Measurements from ENCODE around the gene KDM4E. TPM values are rescaled to one million over a fixed set of nuclear protein-coding genes. Genes with fewer than 3 reads are reported as not detected.

The KDM4E gene
- total and polyA plus RNA-seq, 9 of the 15 experiments (the other 6 are each of a cell fraction or from before 2014, with no cell fraction given) = 0.04 TPM; not detected in 8

DNA sequence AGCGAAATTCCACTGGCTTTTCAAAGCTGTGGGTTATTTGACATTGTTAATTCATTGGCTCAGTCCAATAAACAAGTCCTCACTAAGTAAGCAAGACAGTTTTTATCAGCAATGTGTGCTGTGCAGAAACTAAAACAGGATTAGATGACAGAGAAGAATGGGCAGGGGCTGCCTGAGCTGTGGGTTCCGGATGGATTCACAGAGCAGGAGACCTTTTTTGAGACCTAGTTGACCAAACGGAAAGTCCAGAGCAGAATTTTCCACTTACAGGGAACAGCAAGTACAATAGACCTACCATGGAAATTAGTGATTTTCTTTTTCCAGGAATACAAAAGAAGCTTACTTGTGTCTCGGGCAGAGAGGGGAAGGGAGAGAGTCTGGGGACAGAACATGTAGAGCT, 19.0 kb downstream of the KDM4E start (continued):
- TF ChIP-seq, protein P1, sequence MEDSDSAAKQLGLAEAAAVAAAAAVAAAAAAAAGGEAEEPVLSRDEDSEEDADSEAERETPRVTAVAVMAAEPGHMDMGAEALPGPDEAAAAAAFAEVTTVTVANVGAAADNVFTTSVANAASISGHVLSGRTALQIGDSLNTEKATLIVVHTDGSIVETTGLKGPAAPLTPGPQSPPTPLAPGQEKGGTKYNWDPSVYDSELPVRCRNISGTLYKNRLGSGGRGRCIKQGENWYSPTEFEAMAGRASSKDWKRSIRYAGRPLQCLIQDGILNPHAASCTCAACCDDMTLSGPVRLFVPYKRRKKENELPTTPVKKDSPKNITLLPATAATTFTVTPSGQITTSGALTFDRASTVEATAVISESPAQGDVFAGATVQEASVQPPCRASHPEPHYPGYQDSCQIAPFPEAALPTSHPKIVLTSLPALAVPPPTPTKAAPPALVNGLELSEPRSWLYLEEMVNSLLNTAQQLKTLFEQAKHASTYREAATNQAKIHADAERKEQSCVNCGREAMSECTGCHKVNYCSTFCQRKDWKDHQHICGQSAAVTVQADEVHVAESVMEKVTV (CRISPR knock-in tag; IDR thresholded peaks at IDR 0.05) = no peak
- TF ChIP-seq CAMTA2 (CRISPR knock-in tag; conservative IDR thresholded peaks at IDR 0.05) (no peak), EWSR1 (IDR thresholded peaks at IDR 0.05; ENCODE audit: borderline replicate concordance, low read depth, partially characterized antibody) (no peak), FIP1L1 (IDR thresholded peaks at IDR 0.05; ENCODE audit: low read depth, low read length, poor library complexity, severe bottlenecking) (no peak), SOX6 (IDR thresholded peaks at IDR 0.05) (no peak)

DNA sequence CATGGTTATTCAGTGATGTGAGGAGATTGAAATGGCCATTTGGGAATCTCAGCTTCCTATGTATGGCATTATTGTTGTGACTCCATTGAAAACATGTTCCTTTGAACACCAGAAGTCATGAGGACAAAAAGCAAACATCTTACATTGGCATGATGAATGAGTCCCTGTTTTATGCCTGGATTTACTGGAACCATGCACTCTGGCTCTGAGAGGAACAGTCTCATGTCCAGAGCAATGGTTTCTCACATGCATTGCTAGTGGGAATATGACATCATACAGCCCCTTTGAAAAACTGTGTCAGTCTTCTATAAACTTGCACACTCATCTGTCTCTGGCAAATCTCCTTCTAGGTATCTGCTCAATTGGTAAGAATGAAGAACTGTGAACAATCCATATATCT, 20.8 kb downstream of the KDM4E start:
- Histone ChIP-seq H4K20me1 (replicated peaks; ENCODE audit: control insufficient read depth, insufficient read depth, low read length) (no peaks in the 10 kb centered on the region), H3K27ac (ENCODE audit: extremely low read depth, low read depth, low read length) (no peak overlapping the region), H3K9ac (ENCODE audit: insufficient read depth in 1 of 2, low read depth in 2 of 2, low read length in 2 of 2) (no peak overlapping the region), H3K36me3 (ENCODE audit: control insufficient read depth, insufficient read depth, low read length) (no peaks in the 10 kb centered on the region), H3K79me2 (ENCODE audit: control insufficient read depth, insufficient read depth, low read length) (no peaks in the 10 kb centered on the region), H3K9me3 (replicated peaks; ENCODE audit: control insufficient read depth, insufficient read depth, low read depth, low read length) (no peaks in the 10 kb centered on the region), H3K4me1 (replicated peaks in 1 of 2; ENCODE audit: control insufficient read depth in 2 of 2, insufficient read depth in 2 of 2, low read length in 2 of 2) (peaks cover 4 to 6% of the 10 kb centered on the region in 2 experiments; a peak in 2 of 5 replicates), H3K9me1 (ENCODE audit: control insufficient read depth, insufficient read depth, low read length) (no peaks in the 10 kb centered on the region), H3K4me2 (ENCODE audit: insufficient read depth, low read length) (no peak overlapping the region), H2AFZ (ENCODE audit: low read depth, low read length) (no peak overlapping the region), H3K4me3 (no peak overlapping the region), H3K27me3 (ENCODE audit: control insufficient read depth in 2 of 2, insufficient read depth in 2 of 2, low read length in 2 of 2) (peaks cover 3 to 33% of the 10 kb centered on the region in 2 experiments; a peak in 4 of 5 replicates)
- in situ Hi-C loops (cut with MboI) = no loop called here
- intact Hi-C loops (cut with micrococcal nuclease) = no loop called here
- ATAC-seq (no peak), FAIRE-seq (no peak), DNase-seq (ENCODE audit: extremely low read depth in 1 of 4, low spot score in 3 of 4) (no peak)
- CTCF ChIA-PET (ENCODE audit: low intra/inter-chr PET ratio) = no interaction called here
- no TSS peak for BruUV-seq (replicated peaks)
- TF ChIP-seq PTTG1 (tag; IDR thresholded peaks at IDR 0.05; ENCODE audit: low read depth) = no peak
- no peak for TF ChIP-seq ZBTB1 (CRISPR knock-in tag; IDR thresholded peaks at IDR 0.05; ENCODE audit: borderline replicate concordance, low read depth)
- TF ChIP-seq NCOA4 (IDR thresholded peaks at IDR 0.05; ENCODE audit: partially characterized antibody) = no peak
- no peak for TF ChIP-seq TAL1 (IDR thresholded peaks at IDR 0.05)
- TF ChIP-seq ZNF561 (CRISPR knock-in tag; conservative IDR thresholded peaks at IDR 0.05) = no peak
- no peak for TF ChIP-seq STAT5A (IDR thresholded peaks at IDR 0.05; ENCODE audit: borderline replicate concordance, low read length)
- no peak for TF ChIP-seq TBL1XR1 (IDR thresholded peaks at IDR 0.05; ENCODE audit: low read length in 2 of 2)
- no peak for TF ChIP-seq CREB1 (IDR thresholded peaks at IDR 0.05)
- no peak for TF ChIP-seq CREB1 (CRISPR knock-in tag; IDR thresholded peaks at IDR 0.05)
- TF ChIP-seq U2AF2 (optimal IDR thresholded peaks at IDR 0.05; ENCODE audit: low read depth, low read length) = no peak
- TF ChIP-seq PRMT5 (CRISPR knock-in tag; IDR thresholded peaks at IDR 0.05) = no peak
- TF ChIP-seq, protein P2, sequence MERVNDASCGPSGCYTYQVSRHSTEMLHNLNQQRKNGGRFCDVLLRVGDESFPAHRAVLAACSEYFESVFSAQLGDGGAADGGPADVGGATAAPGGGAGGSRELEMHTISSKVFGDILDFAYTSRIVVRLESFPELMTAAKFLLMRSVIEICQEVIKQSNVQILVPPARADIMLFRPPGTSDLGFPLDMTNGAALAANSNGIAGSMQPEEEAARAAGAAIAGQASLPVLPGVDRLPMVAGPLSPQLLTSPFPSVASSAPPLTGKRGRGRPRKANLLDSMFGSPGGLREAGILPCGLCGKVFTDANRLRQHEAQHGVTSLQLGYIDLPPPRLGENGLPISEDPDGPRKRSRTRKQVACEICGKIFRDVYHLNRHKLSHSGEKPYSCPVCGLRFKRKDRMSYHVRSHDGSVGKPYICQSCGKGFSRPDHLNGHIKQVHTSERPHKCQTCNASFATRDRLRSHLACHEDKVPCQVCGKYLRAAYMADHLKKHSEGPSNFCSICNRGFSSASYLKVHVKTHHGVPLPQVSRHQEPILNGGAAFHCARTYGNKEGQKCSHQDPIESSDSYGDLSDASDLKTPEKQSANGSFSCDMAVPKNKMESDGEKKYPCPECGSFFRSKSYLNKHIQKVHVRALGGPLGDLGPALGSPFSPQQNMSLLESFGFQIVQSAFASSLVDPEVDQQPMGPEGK (CRISPR knock-in tag; IDR thresholded peaks at IDR 0.05; ENCODE audit: borderline replicate concordance) = no peak
- TF ChIP-seq ZNF3 (CRISPR knock-in tag; IDR thresholded peaks at IDR 0.05) = no peak
- POLR2A ChIA-PET = interaction anchor here (1.1 to 1.4 kb wide), 2 partner anchors 14 to 16 kb away, joined by 3 to 4 read pairs; no protein-coding TSS in a partner anchor

Data from K562 (cell line).